Measurements from ENCODE around the gene HOPX. TPM values are rescaled to one million over a fixed set of nuclear protein-coding genes. Genes with fewer than 3 reads are reported as not detected.
A peak's percentile ranks its signal among the peaks of the same experiment; 100 is the strongest.
"Not testable (repeated sequence)": the region's sequence is repeated elsewhere in the genome, so short reads cannot be mapped to it uniquely, and the experiment has no call there.

The HOPX gene
- polyA plus RNA-seq, 1 experiment, result not detected

- CTCF ChIA-PET, result interaction anchor here (1.0 to 1.5 kb wide), 2 partner anchors 8 to 96 kb away, joined by 3 read pairs; no protein-coding TSS in a partner anchor
- TF ChIP-seq CTCF (IDR thresholded peaks at IDR 0.05; ENCODE audit: insufficient read depth, low read depth, low read length), result no peak
- no peaks in the 10 kb centered on the region for H3K36me3 ChIP-seq (ENCODE audit: control insufficient read depth, insufficient read depth, low read length)
- POLR2A ChIA-PET, result no interaction called here
- no peak overlapping the region for H3K4me3 ChIP-seq (ENCODE audit: low read depth, low read length)
- peaks cover 10% of the 10 kb centered on the region for H3K27me3 ChIP-seq (ENCODE audit: control insufficient read depth, insufficient read depth, low read length)
- DNase-seq (ENCODE audit: low read depth), result no peak
These were observed 9.7 kb downstream of the HOPX start for GRCh38 chr4:56671373-56671772.

- POLR2A ChIA-PET, result no interaction called here
- CTCF ChIA-PET, result interaction anchor here (0.5 to 1.4 kb wide), 2 partner anchors 113 to 132 kb away, joined by 3 to 4 read pairs; no protein-coding TSS in a partner anchor
- TF ChIP-seq CTCF (IDR thresholded peaks at IDR 0.05; ENCODE audit: insufficient read depth, low read depth, low read length), result peak; percentile 22; the same call in 1 of the 2 replicates
- Histone ChIP-seq H3K36me3 (ENCODE audit: control insufficient read depth, insufficient read depth, low read length) (no peaks in the 10 kb centered on the region), H3K27me3 (ENCODE audit: control insufficient read depth, insufficient read depth, low read length) (peaks cover 3% of the 10 kb centered on the region; the same call in 1 of the 2 replicates), H3K4me3 (ENCODE audit: low read depth, low read length) (no peak overlapping the region)
- DNase-seq (ENCODE audit: low read depth), result no peak
These were observed 12.8 kb downstream of the HOPX start for GRCh38 chr4:56668267-56668666.

GRCh38 chr4:56667396-56667795 is 13.7 kb downstream of the HOPX start:
- H3K36me3 ChIP-seq (ENCODE audit: control insufficient read depth, insufficient read depth, low read length); POLR2A ChIA-PET; H3K4me3 ChIP-seq (ENCODE audit: low read depth, low read length); H3K27me3 ChIP-seq (ENCODE audit: control insufficient read depth, insufficient read depth, low read length); DNase-seq (ENCODE audit: low read depth): not testable (repeated sequence)
- CTCF ChIA-PET, result interaction anchor here (1.4 kb wide), 1 partner anchor 133 kb away, joined by 4 read pairs; no protein-coding TSS in a partner anchor

GRCh38 chr4:56666279-56666678 is 14.8 kb downstream of the HOPX start:
- CTCF ChIA-PET, result no interaction called here
- POLR2A ChIA-PET, result no interaction called here
- Histone ChIP-seq H3K27me3 (ENCODE audit: control insufficient read depth, insufficient read depth, low read length) (peaks cover 1% of the 10 kb centered on the region), H3K36me3 (ENCODE audit: control insufficient read depth, insufficient read depth, low read length) (no peaks in the 10 kb centered on the region), H3K4me3 (ENCODE audit: low read depth, low read length) (no peak overlapping the region)
- no peak for DNase-seq (ENCODE audit: low read depth)
- no peak for TF ChIP-seq CTCF (IDR thresholded peaks at IDR 0.05; ENCODE audit: insufficient read depth, low read depth, low read length)

GRCh38 chr4:56665781-56666180 is 15.3 kb downstream of the HOPX start:
- Histone ChIP-seq H3K27me3 (ENCODE audit: control insufficient read depth, insufficient read depth, low read length) (peaks cover 2% of the 10 kb centered on the region), H3K36me3 (ENCODE audit: control insufficient read depth, insufficient read depth, low read length) (no peaks in the 10 kb centered on the region), H3K4me3 (ENCODE audit: low read depth, low read length) (no peak overlapping the region)
- DNase-seq (ENCODE audit: low read depth), result no peak
- ChIA-PET POLR2A (no interaction called here), CTCF (no interaction called here)
- TF ChIP-seq CTCF (IDR thresholded peaks at IDR 0.05; ENCODE audit: insufficient read depth, low read depth, low read length), result no peak

- ChIA-PET CTCF (no interaction called here), POLR2A (no interaction called here)
- no peak for DNase-seq (ENCODE audit: low read depth)
- TF ChIP-seq CTCF (IDR thresholded peaks at IDR 0.05; ENCODE audit: insufficient read depth, low read depth, low read length), result no peak
- no peaks in the 10 kb centered on the region for H3K36me3 ChIP-seq (ENCODE audit: control insufficient read depth, insufficient read depth, low read length)
- H3K4me3 ChIP-seq (ENCODE audit: low read depth, low read length), result no peak overlapping the region
- H3K27me3 ChIP-seq (ENCODE audit: control insufficient read depth, insufficient read depth, low read length), result peaks cover 11% of the 10 kb centered on the region
These were observed 18.2 kb downstream of the HOPX start for GRCh38 chr4:56662782-56663468.

Data from BJ (cell line).